DND-41 (cell line): ENCODE measurements around the gene NTN1.

Experiments used
- ATAC-seq: fragments of 200-7000 bp; cut with Tn5 transposase; 3 replicates; pipeline ENCODE4 v1.9.1; 2021; ENCODE audit warnings: low read depth; ENCODE audit not compliant: insufficient read depth
- DNase-seq: peaks from one replicate; pipeline ENCODE4 v3.0.0-alpha.2; 2020
- H2AFZ ChIP-seq: 2 replicates; pipeline ENCODE4 v1.6.0; 2012; ENCODE audit warnings: low read depth, low read length
- H3K27ac ChIP-seq: 2 replicates; pipeline ENCODE4 v1.5.1; 2012; ENCODE audit warnings: low read length, inconsistent platforms
- H3K27me3 ChIP-seq: fragments of 200-600 bp; sonication (generic); 2 replicates; pipeline ENCODE4 v1.6.0; 2012; ENCODE audit warnings: low read length, mild to moderate bottlenecking, inconsistent platforms; ENCODE audit not compliant: insufficient read depth, poor library complexity
- H3K36me3 ChIP-seq: 2 replicates; pipeline ENCODE4 v1.5.1; 2012; ENCODE audit warnings: low read length, inconsistent platforms; ENCODE audit not compliant: insufficient read depth
- H3K4me1 ChIP-seq: 2 replicates; pipeline ENCODE4 v1.5.1; 2012; ENCODE audit warnings: mild to moderate bottlenecking, low read length; ENCODE audit not compliant: insufficient read depth
- H3K4me2 ChIP-seq: 2 replicates; pipeline ENCODE4 v1.6.0; 2012; ENCODE audit warnings: mild to moderate bottlenecking, moderate library complexity, low read length, inconsistent platforms; ENCODE audit not compliant: insufficient read depth
- H3K4me3 ChIP-seq, 2 experiments: fragments of 200-600 bp in 1 of 2; shearing (Covaris generic) in 1 of 2; 2 replicates each; pipeline ENCODE4 v1.5.1; 2012 to 2016; ENCODE audit warnings: inconsistent platforms in 2 of 2, low read length in 2 of 2, mild to moderate bottlenecking in 2 of 2, low read depth in 1 of 2, moderate library complexity in 1 of 2
- H3K79me2 ChIP-seq: 2 replicates; pipeline ENCODE4 v1.6.0; 2012; ENCODE audit warnings: low read length, inconsistent platforms; ENCODE audit not compliant: insufficient read depth
- H3K9ac ChIP-seq: 2 replicates; pipeline ENCODE4 v1.6.0; 2012; ENCODE audit warnings: low read depth, mild to moderate bottlenecking, inconsistent platforms, low read length, moderate library complexity
- H3K9me3 ChIP-seq: 2 replicates; pipeline ENCODE4 v1.5.1; 2012; ENCODE audit warnings: low read length, moderate library complexity, mild to moderate bottlenecking, inconsistent platforms; ENCODE audit not compliant: insufficient read depth, severe bottlenecking
- H4K20me1 ChIP-seq: 2 replicates; pipeline ENCODE4 v1.6.0; 2012; ENCODE audit warnings: low read length; ENCODE audit not compliant: insufficient read depth
- EZH2 ChIP-seq: IDR thresholded peaks from 3 replicates; pipeline ENCODE4 v1.6.1; 2012; ENCODE audit warnings: borderline replicate concordance, low read depth, mild to moderate bottlenecking, moderate library complexity, low read length, inconsistent platforms; ENCODE audit not compliant: severe bottlenecking
- TF ChIP-seq, protein P1 (sequence below): IDR thresholded peaks from 2 replicates; pipeline ENCODE4 v1.5.1; 2012; ENCODE audit warnings: borderline replicate concordance, low read length, moderate library complexity, mild to moderate bottlenecking; ENCODE audit not compliant: poor library complexity, severe bottlenecking; ENCODE audit errors: extremely low read depth

The NTN1 gene

DNA sequence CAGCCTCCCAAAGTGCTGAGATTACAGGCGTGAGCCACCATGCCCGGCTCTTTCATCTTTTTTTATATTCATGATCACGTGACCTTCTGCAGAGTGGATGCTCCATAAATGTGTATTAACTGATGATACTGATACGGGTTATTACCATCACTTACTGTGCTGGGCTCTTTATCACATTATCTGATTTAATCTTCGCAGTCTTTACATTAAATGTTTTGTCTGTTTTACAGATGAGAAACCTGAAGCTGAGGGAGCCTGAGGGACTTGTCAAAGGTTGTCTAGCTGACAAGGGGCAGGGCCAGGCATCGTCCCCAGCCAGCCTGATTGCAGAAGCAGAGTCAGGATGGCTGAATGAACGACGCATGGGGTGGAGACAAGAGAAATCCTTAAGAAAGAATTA lies 104.4 kb downstream of the NTN1 start:
- H4K20me1 ChIP-seq, result no peaks in the 10 kb centered on the region; the same call in 1 of the 2 replicates
- no peak overlapping the region for H3K9ac ChIP-seq
- no peak overlapping the region for H3K4me3 ChIP-seq
- no peaks in the 10 kb centered on the region for H3K79me2 ChIP-seq
- no peak for ATAC-seq
- H2AFZ ChIP-seq, result no peak overlapping the region
- H3K4me1 ChIP-seq, result no peaks in the 10 kb centered on the region
- TF ChIP-seq, protein P1, sequence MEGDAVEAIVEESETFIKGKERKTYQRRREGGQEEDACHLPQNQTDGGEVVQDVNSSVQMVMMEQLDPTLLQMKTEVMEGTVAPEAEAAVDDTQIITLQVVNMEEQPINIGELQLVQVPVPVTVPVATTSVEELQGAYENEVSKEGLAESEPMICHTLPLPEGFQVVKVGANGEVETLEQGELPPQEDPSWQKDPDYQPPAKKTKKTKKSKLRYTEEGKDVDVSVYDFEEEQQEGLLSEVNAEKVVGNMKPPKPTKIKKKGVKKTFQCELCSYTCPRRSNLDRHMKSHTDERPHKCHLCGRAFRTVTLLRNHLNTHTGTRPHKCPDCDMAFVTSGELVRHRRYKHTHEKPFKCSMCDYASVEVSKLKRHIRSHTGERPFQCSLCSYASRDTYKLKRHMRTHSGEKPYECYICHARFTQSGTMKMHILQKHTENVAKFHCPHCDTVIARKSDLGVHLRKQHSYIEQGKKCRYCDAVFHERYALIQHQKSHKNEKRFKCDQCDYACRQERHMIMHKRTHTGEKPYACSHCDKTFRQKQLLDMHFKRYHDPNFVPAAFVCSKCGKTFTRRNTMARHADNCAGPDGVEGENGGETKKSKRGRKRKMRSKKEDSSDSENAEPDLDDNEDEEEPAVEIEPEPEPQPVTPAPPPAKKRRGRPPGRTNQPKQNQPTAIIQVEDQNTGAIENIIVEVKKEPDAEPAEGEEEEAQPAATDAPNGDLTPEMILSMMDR, result no peak
- no peak for TF ChIP-seq EZH2
- H3K27ac ChIP-seq, result no peak overlapping the region
- H3K9me3 ChIP-seq, result no peaks in the 10 kb centered on the region
- DNase-seq, result no peak
- H3K36me3 ChIP-seq, result no peaks in the 10 kb centered on the region
- H3K4me2 ChIP-seq, result no peak overlapping the region
- H3K27me3 ChIP-seq, result no peaks in the 10 kb centered on the region

DNA sequence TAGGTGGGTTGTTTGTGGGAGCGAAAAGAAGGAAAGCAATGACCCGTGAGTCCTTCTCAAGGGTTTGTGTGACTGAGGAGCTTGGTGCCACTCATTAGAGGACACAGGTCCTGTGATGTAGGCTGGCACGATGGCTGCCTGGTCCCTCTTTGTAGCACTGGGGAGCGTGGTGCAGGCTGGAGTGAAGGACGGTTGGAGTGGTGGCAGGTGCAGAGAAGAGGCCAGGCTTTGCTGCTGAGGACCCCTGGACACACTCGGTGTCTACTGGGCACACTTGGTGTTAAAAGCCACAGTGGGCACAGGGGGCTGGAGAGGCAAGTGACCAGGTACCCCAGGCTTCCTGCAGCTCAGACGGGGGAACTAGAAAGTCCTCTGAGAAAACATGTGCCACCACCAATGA lies 106.0 kb downstream of the NTN1 start:
- Histone ChIP-seq H2AFZ (no peak overlapping the region), H3K36me3 (no peaks in the 10 kb centered on the region), H3K79me2 (no peaks in the 10 kb centered on the region), H3K27ac (no peak overlapping the region), H3K9me3 (no peaks in the 10 kb centered on the region), H3K9ac (no peak overlapping the region), H3K4me1 (no peaks in the 10 kb centered on the region), H3K4me3 (no peak overlapping the region), H3K27me3 (no peaks in the 10 kb centered on the region), H4K20me1 (no peaks in the 10 kb centered on the region; the same call in 1 of the 2 replicates), H3K4me2 (no peak overlapping the region)
- TF ChIP-seq, protein P1, result no peak
- no peak for TF ChIP-seq EZH2
- DNase-seq, result no peak
- ATAC-seq, result no peak

DNA sequence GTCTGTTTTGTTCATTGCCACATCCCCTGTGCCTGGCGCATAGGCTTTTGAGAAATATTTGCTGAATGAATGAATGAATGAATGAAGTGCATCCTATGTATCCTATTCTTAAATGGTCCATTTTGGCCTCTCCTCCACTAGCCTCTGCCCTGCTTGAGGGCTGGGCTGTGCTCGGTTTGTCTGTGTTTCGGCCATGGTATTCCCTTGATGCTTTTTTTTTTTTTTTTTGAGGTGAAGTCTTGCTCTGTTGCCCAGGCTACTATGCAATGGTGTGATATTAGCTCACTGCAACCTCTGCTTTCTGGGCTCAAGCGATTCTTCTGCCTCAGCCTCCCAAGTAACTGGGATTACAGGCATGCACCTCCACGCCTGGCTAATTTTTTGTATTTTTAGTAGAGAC lies 110.1 kb downstream of the NTN1 start:
- TF ChIP-seq, protein P1, result no peak
- no peak for TF ChIP-seq EZH2
- ATAC-seq (no peak), DNase-seq (no peak)
- Histone ChIP-seq H3K4me1 (no peaks in the 10 kb centered on the region), H3K79me2 (no peaks in the 10 kb centered on the region), H3K9ac (no peak overlapping the region), H3K4me2 (no peak overlapping the region), H3K36me3 (no peaks in the 10 kb centered on the region), H3K9me3 (no peaks in the 10 kb centered on the region), H3K27ac (no peak overlapping the region), H2AFZ (no peak overlapping the region), H3K4me3 (no peak overlapping the region), H3K27me3 (no peaks in the 10 kb centered on the region), H4K20me1 (no peaks in the 10 kb centered on the region; the same call in 1 of the 2 replicates)

DNA sequence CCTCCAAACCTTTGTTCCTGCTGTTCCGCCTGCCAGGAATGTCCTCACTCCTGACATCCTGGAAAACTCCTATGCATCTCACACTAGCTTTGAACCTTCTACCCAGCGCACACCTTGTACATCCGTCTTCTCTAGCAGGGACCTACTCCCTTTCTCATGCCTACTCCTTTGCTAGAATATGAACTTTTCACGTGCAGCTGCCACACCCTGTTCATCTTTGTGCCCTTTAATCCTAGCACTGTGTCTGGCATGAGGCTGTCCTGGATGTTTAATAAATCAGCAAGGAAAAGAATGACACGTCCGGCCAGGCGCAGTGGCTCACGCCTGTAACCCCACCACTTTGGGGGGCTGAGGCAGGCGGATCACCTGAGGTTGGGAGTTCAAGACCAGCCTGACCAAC lies 111.0 kb downstream of the NTN1 start:
- Histone ChIP-seq H3K79me2 (no peaks in the 10 kb centered on the region), H3K9me3 (no peaks in the 10 kb centered on the region), H3K27me3 (no peaks in the 10 kb centered on the region), H3K36me3 (no peaks in the 10 kb centered on the region), H3K9ac (no peak overlapping the region), H3K4me2 (no peak overlapping the region), H3K4me3 (no peak overlapping the region), H4K20me1 (no peaks in the 10 kb centered on the region; the same call in 1 of the 2 replicates), H3K27ac (no peak overlapping the region), H3K4me1 (no peaks in the 10 kb centered on the region), H2AFZ (no peak overlapping the region)
- ATAC-seq (no peak), DNase-seq (no peak)
- TF ChIP-seq EZH2, result no peak
- TF ChIP-seq, protein P1, result no peak
